ENCODE measurements around the gene NPFFR1. TPM values are rescaled to one million over a fixed set of nuclear protein-coding genes. Genes with fewer than 3 reads are reported as not detected.

The NPFFR1 gene
- total RNA-seq, 1 donor from 2014 or later: not detected

DNA sequence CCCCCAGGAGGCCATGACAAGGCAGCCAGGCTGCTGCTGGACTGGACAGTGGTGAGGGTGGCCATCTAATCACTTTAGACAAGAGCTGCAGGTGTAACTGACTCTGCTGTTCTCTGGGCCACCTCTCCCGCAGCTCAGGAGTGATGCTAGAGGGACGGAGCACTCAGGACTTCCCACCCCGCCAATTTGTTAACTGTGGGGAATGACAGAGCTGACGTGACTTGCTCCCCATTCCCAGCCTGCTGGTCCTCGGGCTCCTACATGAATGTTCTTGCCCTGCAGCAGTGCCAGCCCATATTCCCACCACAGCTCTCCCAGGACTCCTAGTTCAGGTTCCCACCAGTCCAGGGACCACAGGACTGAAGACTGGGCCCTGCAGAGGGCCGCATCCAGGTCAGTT lies 16.7 kb upstream of the NPFFR1 start:
- Mint-ChIP-seq H3K4me1 (no peaks in the 10 kb centered on the region), H3K9me3 (no peaks in the 10 kb centered on the region)
- DNase-seq (ENCODE audit: low read depth, low spot score): no peak

GRCh38 chr10:70299876-70300275 lies 16.1 kb upstream of the NPFFR1 start:
- TF ChIP-seq, protein P1, sequence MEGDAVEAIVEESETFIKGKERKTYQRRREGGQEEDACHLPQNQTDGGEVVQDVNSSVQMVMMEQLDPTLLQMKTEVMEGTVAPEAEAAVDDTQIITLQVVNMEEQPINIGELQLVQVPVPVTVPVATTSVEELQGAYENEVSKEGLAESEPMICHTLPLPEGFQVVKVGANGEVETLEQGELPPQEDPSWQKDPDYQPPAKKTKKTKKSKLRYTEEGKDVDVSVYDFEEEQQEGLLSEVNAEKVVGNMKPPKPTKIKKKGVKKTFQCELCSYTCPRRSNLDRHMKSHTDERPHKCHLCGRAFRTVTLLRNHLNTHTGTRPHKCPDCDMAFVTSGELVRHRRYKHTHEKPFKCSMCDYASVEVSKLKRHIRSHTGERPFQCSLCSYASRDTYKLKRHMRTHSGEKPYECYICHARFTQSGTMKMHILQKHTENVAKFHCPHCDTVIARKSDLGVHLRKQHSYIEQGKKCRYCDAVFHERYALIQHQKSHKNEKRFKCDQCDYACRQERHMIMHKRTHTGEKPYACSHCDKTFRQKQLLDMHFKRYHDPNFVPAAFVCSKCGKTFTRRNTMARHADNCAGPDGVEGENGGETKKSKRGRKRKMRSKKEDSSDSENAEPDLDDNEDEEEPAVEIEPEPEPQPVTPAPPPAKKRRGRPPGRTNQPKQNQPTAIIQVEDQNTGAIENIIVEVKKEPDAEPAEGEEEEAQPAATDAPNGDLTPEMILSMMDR (conservative IDR thresholded peaks at IDR 0.05): no peak
- Mint-ChIP-seq H3K36me3 (ENCODE audit: low read depth) (no peaks in the 10 kb centered on the region), H3K27ac (ENCODE audit: unreplicated experiment) (no peak overlapping the region), H3K27me3 (ENCODE audit: low read depth) (no peaks in the 10 kb centered on the region), H3K4me3 (no peak overlapping the region), H3K4me1 (no peaks in the 10 kb centered on the region), H3K9me3 (no peaks in the 10 kb centered on the region)
- no peak for DNase-seq (ENCODE audit: low read depth, low spot score)

More for the DNA sequence above, 16.7 kb upstream of the NPFFR1 start:
- no peaks in the 10 kb centered on the region for H3K36me3 Mint-ChIP-seq (ENCODE audit: low read depth)
- TF ChIP-seq, protein P1 (conservative IDR thresholded peaks at IDR 0.05): no peak
- H3K4me3 Mint-ChIP-seq: no peak overlapping the region
- H3K27ac Mint-ChIP-seq (ENCODE audit: unreplicated experiment): no peak overlapping the region
- no peaks in the 10 kb centered on the region for H3K27me3 Mint-ChIP-seq (ENCODE audit: low read depth)

DNA sequence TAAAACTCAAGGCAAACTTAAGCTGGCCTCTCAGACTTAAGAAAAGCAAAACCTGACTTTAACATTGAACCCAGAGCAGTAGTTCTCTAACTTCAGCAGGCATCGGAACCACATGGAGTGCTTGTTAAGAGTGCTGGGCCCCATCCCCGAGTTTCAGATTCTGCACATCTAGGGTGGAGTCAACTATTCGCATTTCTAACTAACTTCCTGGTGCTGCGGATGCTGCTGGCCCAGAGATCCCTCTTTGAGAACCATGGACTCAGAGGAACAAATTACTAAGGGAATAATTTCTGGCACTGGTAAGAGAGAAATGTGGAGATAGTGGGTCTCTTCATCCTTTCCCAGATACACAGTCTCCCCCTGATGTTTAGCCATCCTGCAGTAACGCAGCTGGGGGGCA lies 14.6 kb upstream of the NPFFR1 start:
- H3K4me3 Mint-ChIP-seq: no peak overlapping the region
- TF ChIP-seq, protein P1 (conservative IDR thresholded peaks at IDR 0.05): no peak
- no peak for DNase-seq (ENCODE audit: low read depth, low spot score)
- no peaks in the 10 kb centered on the region for H3K27me3 Mint-ChIP-seq (ENCODE audit: low read depth)
- no peak overlapping the region for H3K27ac Mint-ChIP-seq (ENCODE audit: unreplicated experiment)
- no peaks in the 10 kb centered on the region for H3K36me3 Mint-ChIP-seq (ENCODE audit: low read depth)
- H3K9me3 Mint-ChIP-seq: no peaks in the 10 kb centered on the region
- no peaks in the 10 kb centered on the region for H3K4me1 Mint-ChIP-seq

DNA sequence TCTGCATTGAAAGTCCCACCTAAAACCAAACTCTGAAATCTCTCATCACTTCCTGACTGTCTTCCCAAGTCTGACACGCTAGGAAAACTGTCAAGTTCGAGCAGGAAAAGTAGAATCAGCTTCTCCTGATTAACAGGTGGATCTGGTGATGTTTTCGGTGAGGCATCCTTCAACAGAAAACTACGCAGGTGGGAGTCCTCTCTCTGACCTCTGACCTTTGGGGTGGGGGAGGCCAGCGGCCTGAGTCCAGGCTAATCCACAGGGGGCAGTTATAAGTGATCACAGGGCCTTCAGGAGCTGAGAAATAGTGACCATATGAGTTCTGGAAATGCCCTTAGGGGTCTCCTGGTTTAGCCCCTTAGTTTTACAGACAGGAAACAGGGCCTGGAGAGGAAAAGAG lies 13.4 kb upstream of the NPFFR1 start:
- no peaks in the 10 kb centered on the region for H3K4me1 Mint-ChIP-seq
- no peak overlapping the region for H3K4me3 Mint-ChIP-seq
- TF ChIP-seq, protein P1 (conservative IDR thresholded peaks at IDR 0.05): no peak
- no peaks in the 10 kb centered on the region for H3K9me3 Mint-ChIP-seq
- H3K36me3 Mint-ChIP-seq (ENCODE audit: low read depth): no peaks in the 10 kb centered on the region
- DNase-seq (ENCODE audit: low read depth, low spot score): no peak
- H3K27ac Mint-ChIP-seq (ENCODE audit: unreplicated experiment): no peak overlapping the region
- no peaks in the 10 kb centered on the region for H3K27me3 Mint-ChIP-seq (ENCODE audit: low read depth)

- TF ChIP-seq, protein P1 (conservative IDR thresholded peaks at IDR 0.05): no peak
- Mint-ChIP-seq H3K36me3 (ENCODE audit: low read depth) (no peaks in the 10 kb centered on the region), H3K9me3 (no peaks in the 10 kb centered on the region)
These were observed 12.6 kb upstream of the NPFFR1 start for GRCh38 chr10:70296406-70296899.

DNA sequence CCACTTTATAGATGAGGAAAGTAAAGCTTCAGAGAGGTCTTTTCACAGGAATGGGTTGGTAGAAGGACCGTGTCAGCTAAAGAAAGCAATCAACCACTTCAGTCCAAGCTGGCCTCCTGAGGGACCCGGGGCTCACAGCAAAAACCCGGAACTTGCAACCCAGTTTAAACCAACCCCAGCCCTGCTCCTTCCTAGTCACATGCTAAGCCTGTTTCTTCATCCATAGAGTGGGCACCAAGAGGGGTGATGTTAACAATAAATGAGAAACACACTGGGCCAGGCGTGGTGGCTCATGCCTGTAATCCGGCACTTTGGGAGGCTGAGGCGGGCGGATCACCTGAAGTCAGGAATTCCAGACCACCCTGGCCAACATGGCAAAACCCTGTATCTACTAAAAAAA lies 12.1 kb upstream of the NPFFR1 start:
- Mint-ChIP-seq H3K4me1 (no peaks in the 10 kb centered on the region), H3K4me3 (no peak overlapping the region), H3K36me3 (ENCODE audit: low read depth) (no peaks in the 10 kb centered on the region), H3K27ac (ENCODE audit: unreplicated experiment) (no peak overlapping the region), H3K27me3 (ENCODE audit: low read depth) (no peaks in the 10 kb centered on the region), H3K9me3 (no peaks in the 10 kb centered on the region)
- no peak for DNase-seq (ENCODE audit: low read depth, low spot score)
- TF ChIP-seq, protein P1 (conservative IDR thresholded peaks at IDR 0.05): no peak

More at GRCh38 chr10:70296406-70296899, 12.6 kb upstream of the NPFFR1 start:
- no peak for DNase-seq (ENCODE audit: low read depth, low spot score)
- H3K4me1 Mint-ChIP-seq: no peaks in the 10 kb centered on the region
- H3K27me3 Mint-ChIP-seq (ENCODE audit: low read depth): no peaks in the 10 kb centered on the region
- H3K27ac Mint-ChIP-seq (ENCODE audit: unreplicated experiment): no peak overlapping the region
- H3K4me3 Mint-ChIP-seq: no peak overlapping the region
